GM10847 (cell line): ENCODE measurements around the gene C13orf46.

Experiments
- POLR2A ChIP-seq: IDR thresholded peaks from 2 replicates; pipeline ENCODE4 v1.6.1; 2011; ENCODE audit not compliant: insufficient read length; ENCODE audit errors: extremely low read depth

Gene C13orf46

DNA sequence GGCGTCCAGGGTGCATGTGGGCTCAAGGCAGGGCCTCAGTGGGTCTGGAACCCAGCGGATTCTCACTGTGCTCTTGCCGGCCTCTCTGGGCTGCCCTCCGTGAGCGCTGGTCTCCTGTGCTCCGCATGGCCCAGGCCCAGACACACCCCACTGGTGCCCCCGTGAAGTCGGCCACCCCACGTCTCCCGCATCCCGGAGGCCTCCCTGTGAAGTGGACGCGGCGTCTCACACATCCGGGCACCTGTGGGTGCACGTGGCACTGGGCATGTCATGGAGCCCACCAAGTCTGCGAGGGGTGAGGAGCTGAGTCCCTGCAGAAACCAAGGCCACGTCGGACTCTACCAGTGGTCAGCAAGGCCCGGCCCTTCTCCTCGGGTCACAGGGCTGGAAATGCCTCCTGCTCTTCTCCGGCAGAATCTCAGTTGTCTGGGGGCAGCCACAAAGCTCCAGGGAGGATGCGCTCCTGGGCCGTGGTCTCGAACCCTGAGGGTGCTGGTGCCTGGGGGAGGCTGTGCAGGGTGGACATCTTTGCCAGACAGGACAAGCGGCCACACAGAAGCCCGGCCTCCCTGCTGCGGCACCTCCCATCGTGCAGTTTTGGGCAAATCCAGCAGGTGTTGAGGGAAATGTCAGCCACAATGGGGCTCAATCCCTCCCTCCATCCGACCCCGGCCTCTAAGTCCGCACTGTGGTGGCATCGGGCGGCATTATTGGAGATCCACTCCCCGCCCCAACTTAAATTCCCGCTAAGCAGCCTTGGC, 2.2 kb downstream of the C13orf46 start:
- TF ChIP-seq POLR2A: no peak

DNA sequence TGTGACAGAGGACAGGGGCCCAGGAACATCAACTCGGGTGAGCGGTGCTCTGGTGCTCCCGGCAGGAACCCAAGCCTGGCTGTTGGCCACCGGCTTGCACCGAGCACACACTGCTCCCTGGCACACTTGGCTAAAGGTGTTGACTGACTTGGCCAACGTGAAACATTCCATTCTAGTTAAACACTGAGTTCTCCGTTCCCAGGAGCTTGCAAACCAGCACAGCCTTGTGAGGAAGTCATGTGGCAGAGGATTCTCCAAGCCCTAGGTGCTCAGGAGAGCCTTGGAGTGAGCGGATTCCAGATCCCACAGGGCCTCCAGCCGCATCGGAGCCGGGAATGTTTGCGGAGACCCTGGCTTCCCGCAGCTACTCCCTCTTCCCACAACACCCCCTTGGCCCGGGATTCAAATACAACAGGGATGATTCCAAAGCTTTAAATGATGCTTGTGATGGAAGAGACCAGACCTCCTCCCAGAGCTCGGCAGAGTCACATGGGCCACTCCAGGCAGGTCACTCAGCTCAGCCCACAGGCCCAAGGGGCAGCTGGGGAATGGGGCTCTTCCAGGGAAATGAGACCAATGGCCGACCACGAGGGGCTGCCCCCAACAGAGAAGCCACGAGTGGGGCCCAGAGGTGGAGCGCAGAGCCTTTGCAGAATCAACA, 2.9 kb downstream of the C13orf46 start:
- TF ChIP-seq POLR2A: no peak

DNA sequence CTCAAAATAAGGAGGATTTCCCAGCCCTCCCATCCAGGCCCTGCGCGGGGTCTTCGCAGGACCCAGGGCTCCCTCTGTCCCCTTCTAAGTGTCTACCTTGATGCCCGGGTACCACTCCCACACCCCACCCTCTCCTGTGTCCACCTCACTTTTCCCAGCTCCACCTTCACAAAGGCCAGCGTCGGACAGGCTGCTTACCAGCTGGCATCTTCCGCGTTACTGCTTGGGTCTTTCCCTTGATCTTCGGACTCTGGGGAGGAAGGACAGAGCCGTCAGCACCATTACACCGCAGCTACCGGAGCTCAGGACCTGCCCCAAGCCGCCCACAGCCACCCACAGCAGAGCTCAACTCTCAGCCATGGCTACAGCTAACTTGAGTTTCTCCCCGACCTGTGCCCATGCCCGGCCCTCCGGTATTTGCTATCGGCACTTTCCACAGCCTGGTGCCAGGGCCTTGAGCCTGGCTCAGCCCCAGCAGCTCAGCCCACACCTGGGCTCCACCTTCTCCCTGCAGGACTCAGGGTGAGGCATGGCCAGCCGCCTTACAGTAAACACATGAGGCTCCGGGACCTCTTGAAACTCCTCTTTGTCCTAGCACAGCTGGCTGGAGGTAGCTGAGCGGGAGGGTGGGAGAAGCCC, 3.8 kb downstream of the C13orf46 start:
- TF ChIP-seq POLR2A: no peak

DNA sequence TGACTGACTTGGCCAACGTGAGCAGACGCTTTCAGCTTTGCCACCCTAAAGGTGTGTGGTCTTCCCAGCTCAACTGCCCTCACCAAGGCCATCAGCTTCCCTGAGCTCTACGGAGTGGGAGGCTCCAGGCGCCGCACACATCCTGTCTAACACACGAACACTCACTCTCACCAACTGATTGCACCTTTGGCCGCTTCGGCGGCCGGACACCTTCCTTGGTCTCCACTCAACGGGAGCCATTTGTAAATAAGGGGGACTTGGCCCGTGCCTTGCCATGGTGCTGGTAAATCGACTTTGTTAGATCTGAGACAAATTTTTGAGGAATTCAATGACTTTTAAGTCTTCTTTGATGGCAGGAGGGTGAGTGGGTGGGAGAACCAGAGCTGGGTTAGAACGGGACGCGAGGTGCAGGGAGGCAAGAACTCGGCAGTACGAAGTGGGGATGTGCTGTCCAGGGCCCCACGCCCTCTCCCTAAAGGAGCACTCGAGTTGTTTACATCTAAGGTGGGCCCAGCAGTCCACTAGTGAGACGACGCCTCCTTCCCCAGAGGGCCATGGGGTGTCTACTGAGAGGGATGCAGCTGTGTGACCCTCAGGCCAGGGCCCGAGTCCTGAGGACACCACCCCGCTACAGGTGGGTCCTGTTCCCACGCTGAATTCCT, 4.4 kb downstream of the C13orf46 start:
- TF ChIP-seq POLR2A: no peak

DNA sequence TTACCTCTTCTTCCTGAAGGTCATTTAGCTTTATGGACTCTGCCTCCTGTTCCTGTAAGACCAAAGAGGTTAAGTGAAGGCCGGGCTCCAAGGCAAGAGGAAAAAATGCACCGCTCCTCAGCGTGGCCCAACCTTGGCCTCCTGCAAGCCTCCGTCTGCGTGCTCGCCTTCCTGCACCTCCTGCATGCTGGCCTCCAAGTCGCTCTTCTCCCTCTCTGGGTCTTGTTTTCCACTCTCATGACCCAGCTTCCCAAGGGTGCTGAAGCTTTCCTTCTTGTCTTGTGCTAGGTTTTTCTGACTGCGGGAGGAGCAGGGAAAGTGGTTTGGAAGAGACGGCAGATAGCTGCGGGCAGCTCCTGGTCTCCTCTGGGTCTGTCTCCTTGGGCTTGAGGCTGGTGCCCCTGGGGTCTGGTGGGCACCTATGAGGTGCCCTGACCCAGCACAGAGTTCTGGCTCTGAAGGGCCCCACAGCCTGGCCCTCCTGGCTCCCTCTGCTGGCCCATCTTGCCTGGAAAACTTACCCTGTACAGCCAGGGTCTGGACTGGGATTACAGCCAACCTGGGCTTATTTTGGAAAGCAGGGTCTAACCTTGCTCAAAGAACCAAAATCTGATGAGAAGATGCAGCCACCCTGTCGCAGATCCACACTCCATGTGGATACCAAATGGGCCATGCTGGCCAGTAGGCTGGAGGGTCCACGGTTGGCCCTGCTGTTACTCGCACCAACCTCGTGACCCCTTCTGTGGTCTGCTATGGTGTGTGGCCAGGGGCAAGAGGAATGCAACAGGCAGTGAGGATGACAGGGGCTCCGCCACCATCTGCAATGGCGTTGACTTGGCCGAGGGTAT, 5.2 kb downstream of the C13orf46 start:
- TF ChIP-seq POLR2A: no peak

DNA sequence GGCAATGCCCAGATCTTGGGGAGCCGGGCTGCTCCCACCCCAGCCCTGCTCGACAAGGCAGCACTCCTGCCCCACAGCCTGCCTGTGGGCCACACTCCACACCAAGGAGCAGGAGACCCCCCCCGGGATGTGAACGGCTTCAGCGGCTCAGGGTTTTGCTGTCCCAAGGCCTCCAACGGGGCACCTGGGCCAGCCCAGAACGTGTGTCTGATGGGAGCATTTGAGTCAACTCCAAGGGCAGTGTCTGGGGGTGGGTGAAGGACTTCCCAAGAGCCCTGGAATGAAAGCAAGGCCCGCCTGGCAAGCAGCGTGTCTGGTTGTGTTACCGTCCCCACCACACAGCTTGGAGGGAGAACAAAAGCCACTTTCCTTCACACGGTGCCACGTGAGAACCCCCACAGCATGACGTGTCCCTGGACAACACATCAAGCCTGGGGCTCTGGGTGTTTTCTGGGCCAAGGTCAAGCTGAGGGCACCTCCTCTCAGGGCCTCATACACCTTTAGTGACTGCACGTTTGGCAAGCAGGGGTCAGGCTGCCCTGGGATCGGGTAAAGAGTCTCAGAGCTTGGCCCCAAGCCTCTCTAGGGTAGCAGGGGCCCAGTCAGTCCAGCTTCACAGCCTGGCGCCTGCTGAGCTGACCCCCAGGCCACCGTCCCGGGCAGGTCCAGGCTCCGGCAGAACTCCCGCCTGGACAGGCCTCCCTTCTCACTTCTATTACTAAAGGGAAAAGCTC, 6.0 kb downstream of the C13orf46 start:
- no peak for TF ChIP-seq POLR2A

DNA sequence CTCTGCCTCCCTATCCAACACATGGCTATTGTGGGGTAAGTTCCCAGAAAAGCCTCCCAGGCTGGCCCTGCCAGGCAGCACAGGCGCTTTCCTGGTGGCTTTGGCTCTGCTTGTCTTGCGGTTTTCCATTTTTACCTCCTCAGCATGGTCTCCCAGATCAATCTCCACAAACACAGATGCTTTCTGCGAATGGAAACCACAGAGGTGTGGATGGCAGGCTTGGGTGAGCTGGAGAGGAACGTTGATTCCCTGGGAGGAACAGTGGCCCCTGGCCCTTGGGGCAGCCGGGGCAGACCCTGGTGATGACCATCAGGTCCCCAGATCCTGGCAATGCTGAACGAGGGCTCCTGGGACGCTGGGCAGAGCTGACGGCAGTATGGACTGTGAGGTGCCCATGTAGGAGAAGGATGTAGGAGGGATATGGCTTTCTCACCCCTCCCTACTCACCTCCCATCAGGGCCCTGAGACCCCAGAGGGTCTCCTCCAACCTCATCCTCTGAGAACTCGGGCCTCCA, 6.6 kb downstream of the C13orf46 start:
- no peak for TF ChIP-seq POLR2A

DNA sequence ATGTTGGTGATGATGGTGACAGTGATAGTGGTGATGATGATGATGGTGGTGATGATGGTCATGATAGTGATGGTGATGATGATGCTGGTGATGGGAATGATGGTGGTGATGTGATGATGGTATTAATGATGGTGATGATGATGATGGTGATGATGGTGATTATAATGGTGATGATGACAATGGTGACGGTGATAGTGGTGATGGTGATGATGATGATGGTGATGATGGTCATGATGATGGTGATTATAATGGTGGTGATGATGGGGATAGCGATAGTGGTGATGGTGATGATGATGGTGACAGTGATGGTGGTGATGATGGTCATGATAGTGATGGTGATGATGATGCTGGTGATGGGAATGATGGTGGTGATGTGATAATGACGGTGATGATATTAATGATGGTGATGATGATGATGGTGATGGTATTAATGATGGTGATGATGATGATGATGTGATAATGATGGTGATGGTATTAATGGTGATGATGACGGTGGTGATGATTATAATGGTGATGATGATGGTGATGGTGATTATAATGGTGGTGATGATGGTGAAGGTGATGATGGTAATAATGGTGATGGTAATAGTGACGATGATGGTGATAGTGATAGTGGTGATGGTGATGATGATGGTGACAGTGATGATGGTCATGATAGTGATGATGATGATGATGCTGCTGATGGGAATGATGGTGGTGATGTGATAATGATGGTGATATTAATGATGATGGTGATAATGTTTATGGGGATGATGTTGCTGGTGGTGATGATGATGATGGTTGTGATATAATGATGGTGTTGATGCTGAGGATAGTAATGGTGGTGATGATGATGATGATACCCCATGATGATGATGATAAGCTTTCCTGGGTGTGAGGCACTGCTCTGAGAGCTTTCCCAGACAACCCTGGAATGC, 7.7 kb downstream of the C13orf46 start:
- no peak for TF ChIP-seq POLR2A

DNA sequence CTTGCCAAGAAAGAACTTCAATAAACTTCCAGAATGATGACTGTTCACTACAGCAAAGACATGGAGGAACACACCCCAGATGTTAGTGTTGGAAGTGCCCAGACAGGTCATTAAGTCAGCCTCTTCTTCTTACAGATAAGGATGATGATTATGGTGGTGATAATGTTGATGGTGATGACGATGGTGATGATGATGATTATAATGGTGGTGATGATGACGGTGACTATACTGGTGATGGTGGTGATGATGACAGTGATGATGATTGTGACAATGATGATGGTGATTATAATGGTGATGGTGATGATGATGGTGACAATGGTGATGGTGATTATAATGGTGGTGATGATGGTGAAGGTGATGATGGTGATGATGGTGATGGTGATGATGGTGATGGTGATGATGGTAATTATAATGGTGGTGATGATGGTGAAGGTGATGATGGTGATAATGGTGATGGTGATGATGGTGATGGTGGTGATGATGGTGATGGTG, 8.4 kb downstream of the C13orf46 start:
- no peak for TF ChIP-seq POLR2A

DNA sequence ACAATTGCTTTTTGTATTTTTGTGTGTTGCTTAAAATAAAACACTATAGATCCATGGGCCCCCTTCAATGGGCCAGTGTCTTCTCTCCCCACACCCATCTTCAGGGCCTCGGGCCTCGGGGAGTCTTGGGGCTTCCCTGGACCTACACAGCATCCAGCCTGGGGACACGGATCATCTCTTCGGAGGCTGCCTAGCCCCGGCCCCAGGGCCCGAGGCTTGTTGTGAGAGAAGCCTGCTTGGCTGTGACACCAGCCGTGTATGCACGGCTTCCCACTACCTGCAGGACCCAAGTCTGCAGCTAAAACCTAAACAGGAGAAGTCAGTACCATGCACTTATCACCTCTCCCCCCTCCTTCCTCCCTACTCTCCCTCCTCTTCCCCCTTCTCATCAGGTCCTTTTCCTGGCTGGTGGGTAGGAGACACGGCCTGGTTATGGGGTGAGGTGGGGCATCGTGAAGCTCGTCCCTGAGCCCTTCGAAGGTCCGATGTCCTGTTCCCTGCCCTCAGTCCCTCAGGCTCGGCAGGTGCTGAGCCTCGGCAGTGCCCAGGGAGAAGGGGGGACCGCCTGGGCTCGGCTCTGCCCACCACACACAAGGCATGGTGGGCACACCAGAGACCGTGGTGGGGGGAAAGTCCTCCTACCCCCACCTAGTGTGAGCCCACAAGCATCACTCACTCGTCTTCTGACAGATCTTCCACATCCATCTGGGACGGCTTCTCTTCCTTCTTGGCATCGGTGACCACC, 9.5 kb downstream of the C13orf46 start:
- no peak for TF ChIP-seq POLR2A

DNA sequence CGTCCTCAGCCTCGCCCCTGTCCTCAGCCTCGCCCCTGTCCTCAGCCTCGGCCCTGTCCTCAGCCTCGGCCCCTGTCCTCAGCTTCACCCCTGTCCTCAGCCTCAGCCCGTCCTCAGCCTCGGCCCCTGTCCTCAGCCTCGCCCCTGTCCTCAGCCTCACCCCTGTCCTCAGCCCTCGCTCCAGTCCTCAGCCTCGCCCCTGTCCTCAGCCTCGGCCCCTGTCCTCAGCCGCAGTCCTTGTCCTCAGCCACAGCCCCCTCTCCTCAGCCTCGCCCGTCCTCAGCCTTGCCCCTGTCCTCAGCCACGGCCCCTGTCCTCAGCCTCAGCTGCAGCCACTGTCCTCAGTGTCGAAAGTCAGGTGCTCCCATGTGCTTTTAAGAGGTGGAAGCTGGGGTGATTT, 10.5 kb downstream of the C13orf46 start:
- TF ChIP-seq POLR2A: no peak

DNA sequence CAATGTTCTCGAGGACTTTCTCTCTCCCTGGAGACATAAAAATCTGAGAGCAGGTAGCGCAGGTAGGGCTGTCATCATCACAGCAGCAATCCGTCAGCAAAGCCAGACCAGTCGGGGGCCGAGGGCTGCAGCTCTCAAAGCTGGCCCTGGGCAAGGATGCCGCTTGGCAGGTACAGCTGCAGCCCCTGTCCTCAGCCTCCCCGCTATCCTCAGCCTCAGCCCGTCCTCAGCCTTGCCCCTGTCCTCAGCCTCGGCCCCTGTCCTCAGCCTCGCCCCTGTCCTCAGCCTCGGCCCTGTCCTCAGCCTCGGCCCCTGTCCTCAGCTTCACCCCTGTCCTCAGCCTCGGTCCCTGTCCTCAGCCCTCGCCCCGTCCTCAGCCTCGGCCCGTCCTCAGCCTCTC, 10.9 kb downstream of the C13orf46 start:
- no peak for TF ChIP-seq POLR2A
